ENCODE results near the gene THEMIS2.

The THEMIS2 gene

GRCh38 chr1:27885621-27886352 lies 13.4 kb downstream of the THEMIS2 start:
- no peak for DNase-seq (ENCODE audit: low read depth in 2 of 2)

- no peak for DNase-seq (ENCODE audit: low read depth in 2 of 2)
These were observed 14.0 kb downstream of the THEMIS2 start for GRCh38 chr1:27886353-27886679.

GRCh38 chr1:27886744-27887143 lies 14.4 kb downstream of the THEMIS2 start:
- DNase-seq (ENCODE audit: low read depth in 2 of 2) = no peak

- DNase-seq (ENCODE audit: low read depth in 2 of 2) = no peak
These were observed 15.1 kb downstream of the THEMIS2 start for GRCh38 chr1:27887215-27888021.

- no peak for DNase-seq (ENCODE audit: low read depth in 2 of 2)
These were observed 17.2 kb downstream of the THEMIS2 start for GRCh38 chr1:27889506-27889905.

- no peak for DNase-seq (ENCODE audit: low read depth in 2 of 2)
These were observed 19.0 kb downstream of the THEMIS2 start for GRCh38 chr1:27891196-27891889.

- no peak for DNase-seq (ENCODE audit: low read depth in 2 of 2)
These were observed 22.2 kb downstream of the THEMIS2 start for GRCh38 chr1:27894521-27894920.

- DNase-seq (ENCODE audit: low read depth in 2 of 2) = no peak
These were observed 34.4 kb downstream of the THEMIS2 start for GRCh38 chr1:27906759-27907158.

GRCh38 chr1:27912429-27912828 lies 40.1 kb downstream of the THEMIS2 start:
- DNase-seq (ENCODE audit: low read depth in 2 of 2) = no peak

GRCh38 chr1:27915082-27915575 lies 42.8 kb downstream of the THEMIS2 start:
- DNase-seq (ENCODE audit: low read depth in 2 of 2) = no peak

GRCh38 chr1:27922272-27922671 lies 49.9 kb downstream of the THEMIS2 start:
- no peak for DNase-seq (ENCODE audit: low read depth in 2 of 2)

- DNase-seq (ENCODE audit: low read depth in 2 of 2) = no peak
These were observed 56.0 kb downstream of the THEMIS2 start for GRCh38 chr1:27928216-27928954.

GRCh38 chr1:27931184-27931583 lies 58.8 kb downstream of the THEMIS2 start:
- DNase-seq (ENCODE audit: low read depth in 2 of 2) = no peak

GRCh38 chr1:27931759-27932158 lies 59.4 kb downstream of the THEMIS2 start:
- DNase-seq (ENCODE audit: low read depth in 2 of 2) = no peak

- DNase-seq (ENCODE audit: low read depth in 2 of 2) = no peak
These were observed 62.6 kb downstream of the THEMIS2 start, which contains the start of gene SMPDL3B for GRCh38 chr1:27934818-27935549. SMPDL3B (plus strand) TSS chr1:27935000; CDS start chr1:27935184, 184 bp downstream.

GRCh38 chr1:27935721-27936120 lies 63.4 kb downstream of the THEMIS2 start:
- DNase-seq (ENCODE audit: low read depth in 2 of 2) = no peak
